ENCODE measurements around the gene CATSPER1.

The CATSPER1 gene

GRCh38 chr11:65982824-65983588, 43.3 kb downstream of the CATSPER1 start:
- no peak for TF ChIP-seq CTCF (IDR thresholded peaks at IDR 0.05; ENCODE audit: low read length, missing control alignments)

GRCh38 chr11:65981972-65982823, 44.1 kb downstream of the CATSPER1 start:
- TF ChIP-seq CTCF (IDR thresholded peaks at IDR 0.05; ENCODE audit: low read length, missing control alignments), result no peak
- no peak overlapping the region for H3K4me3 ChIP-seq (replicated peaks; ENCODE audit: low read depth, low read length)
- DNase-seq (ENCODE audit: low read depth), result no peak

More at GRCh38 chr11:65982824-65983588, 43.3 kb downstream of the CATSPER1 start:
- H3K4me3 ChIP-seq (replicated peaks; ENCODE audit: low read depth, low read length), result no peak overlapping the region
- DNase-seq (ENCODE audit: low read depth), result no peak

- no peak for TF ChIP-seq CTCF (IDR thresholded peaks at IDR 0.05; ENCODE audit: low read length, missing control alignments)
- no peak overlapping the region for H3K4me3 ChIP-seq (replicated peaks; ENCODE audit: low read depth, low read length)
- DNase-seq (ENCODE audit: low read depth), result no peak
Measured at GRCh38 chr11:65981101-65981740, 45.1 kb downstream of the CATSPER1 start.

GRCh38 chr11:65979261-65979759, 47.0 kb downstream of the CATSPER1 start:
- TF ChIP-seq CTCF (IDR thresholded peaks at IDR 0.05; ENCODE audit: low read length, missing control alignments), result no peak
- no peak for DNase-seq (ENCODE audit: low read depth)
- no peak overlapping the region for H3K4me3 ChIP-seq (replicated peaks; ENCODE audit: low read depth, low read length)

GRCh38 chr11:65978391-65979238, 47.7 kb downstream of the CATSPER1 start:
- no peak for DNase-seq (ENCODE audit: low read depth)
- no peak for TF ChIP-seq CTCF (IDR thresholded peaks at IDR 0.05; ENCODE audit: low read length, missing control alignments)
- no peak overlapping the region for H3K4me3 ChIP-seq (replicated peaks; ENCODE audit: low read depth, low read length)
